HCT116 (cell line): ENCODE measurements around the gene KCNK5.

ENCODE experiments used
- ELF1 ChIP-seq: IDR thresholded peaks from 2 replicates; pipeline ENCODE4 v1.6.1; 2012; ENCODE audit warnings: low read depth, borderline replicate concordance
- POLR2A ChIP-seq: IDR thresholded peaks from 2 replicates; pipeline ENCODE4 v1.7.0; 2011; ENCODE audit warnings: borderline replicate concordance; ENCODE audit not compliant: insufficient read depth, insufficient read length; ENCODE audit errors: extremely low read depth
- SIN3A ChIP-seq: IDR thresholded peaks from 2 replicates; pipeline ENCODE4 v1.6.1; 2012; ENCODE audit warnings: low read depth
- TF ChIP-seq, protein P1 (sequence below): IDR thresholded peaks from 2 replicates; pipeline ENCODE4 v1.6.1; 2012
- TF ChIP-seq, protein P2 (sequence below): IDR thresholded peaks from 2 replicates; pipeline ENCODE4 v1.6.1; 2012

DNA sequence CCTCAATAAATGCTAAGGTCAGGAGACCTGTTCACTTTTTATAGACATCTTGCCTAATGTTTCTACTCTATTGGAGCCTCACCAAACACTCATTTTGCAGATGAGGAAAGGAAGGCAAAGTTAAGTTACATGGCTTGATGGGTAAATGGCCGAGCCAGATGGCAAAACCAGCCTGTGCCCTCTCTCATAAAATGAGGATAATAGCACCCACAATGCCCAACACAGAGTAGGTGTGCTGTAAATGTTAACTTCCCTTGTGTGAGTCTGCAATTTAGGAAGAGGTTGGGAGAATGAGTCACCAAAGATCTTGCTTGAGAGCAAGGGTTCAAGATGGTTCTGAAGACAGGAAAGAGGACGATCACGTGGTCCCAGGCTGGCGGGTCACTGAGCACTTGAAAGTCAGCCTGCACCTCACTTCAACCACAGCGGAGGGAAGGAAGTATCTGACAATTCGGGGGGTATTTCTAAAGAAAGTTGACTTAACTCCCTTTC, 3.3 kb downstream of the KCNK5 start:
- TF ChIP-seq SIN3A: no peak
- TF ChIP-seq, protein P1, sequence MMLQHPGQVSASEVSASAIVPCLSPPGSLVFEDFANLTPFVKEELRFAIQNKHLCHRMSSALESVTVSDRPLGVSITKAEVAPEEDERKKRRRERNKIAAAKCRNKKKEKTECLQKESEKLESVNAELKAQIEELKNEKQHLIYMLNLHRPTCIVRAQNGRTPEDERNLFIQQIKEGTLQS: no peak
- TF ChIP-seq ELF1: no peak
- TF ChIP-seq, protein P2, sequence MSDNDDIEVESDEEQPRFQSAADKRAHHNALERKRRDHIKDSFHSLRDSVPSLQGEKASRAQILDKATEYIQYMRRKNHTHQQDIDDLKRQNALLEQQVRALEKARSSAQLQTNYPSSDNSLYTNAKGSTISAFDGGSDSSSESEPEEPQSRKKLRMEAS: no peak
- TF ChIP-seq POLR2A: no peak
